Measurements from ENCODE around the gene PAK4.

The PAK4 gene

DNA sequence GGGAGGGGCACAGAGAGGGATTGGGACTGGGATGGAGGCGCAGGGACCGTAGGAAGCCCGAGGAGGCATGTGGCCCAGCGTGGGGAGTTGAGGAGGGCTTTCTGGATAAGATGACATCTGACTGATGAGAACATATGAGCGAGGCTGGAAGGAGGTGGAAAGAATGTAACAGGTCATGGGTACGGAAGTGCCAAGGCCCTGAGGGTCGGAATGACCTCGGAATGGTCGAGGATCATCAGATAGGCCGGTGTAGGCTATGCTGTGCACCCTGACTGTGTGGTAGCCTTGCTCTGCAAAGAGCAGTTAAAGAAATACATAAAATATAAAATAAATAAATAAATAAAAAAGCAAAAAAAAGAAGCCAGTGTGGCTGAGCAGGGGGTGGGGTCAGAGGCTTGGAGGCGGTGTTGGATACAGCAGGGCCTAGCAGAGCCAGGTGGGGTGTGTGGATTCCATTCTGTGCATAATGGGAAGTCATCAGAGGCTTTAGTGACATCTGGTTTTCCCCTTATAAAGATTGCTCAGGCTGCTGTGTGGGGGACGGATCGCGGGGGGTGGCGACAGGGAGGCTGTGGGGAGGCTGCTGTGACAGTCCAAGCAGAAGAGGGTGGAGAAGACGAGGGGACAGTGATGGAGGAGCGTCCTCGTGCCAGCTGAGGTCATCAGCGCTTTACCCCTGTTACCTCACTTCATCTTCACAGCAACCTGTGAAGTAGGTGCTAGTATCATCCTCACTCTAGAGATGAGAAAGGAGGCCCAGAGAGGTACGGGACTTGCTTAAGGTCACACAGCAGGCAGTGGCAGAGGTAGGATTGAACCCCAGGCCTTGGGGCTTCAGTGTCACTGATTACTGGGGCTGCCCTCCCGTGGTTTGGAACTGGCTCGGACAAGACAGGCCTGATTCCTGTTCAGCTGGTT is 5.0 kb downstream of the PAK4 start:
- no peak overlapping the region for H3K27ac ChIP-seq (ENCODE audit: insufficient read depth, low read depth, low read length, poor library complexity, severe bottlenecking)
- H3K4me3 ChIP-seq (ENCODE audit: insufficient read depth, low read depth, low read length): no peak overlapping the region
- H3K27me3 ChIP-seq (ENCODE audit: control insufficient read depth, insufficient read depth, low read length, poor library complexity, severe bottlenecking): no peaks in the 10 kb centered on the region
- WGBS, 2 experiments: 94% methylated on average over 22 of the region's 22 CpGs
- H3K4me1 ChIP-seq (ENCODE audit: control insufficient read depth, insufficient read depth, low read length): peaks cover 37% of the 10 kb centered on the region
- H3K36me3 ChIP-seq (ENCODE audit: control insufficient read depth, insufficient read depth, low read length): no peaks in the 10 kb centered on the region
- H3K9me3 ChIP-seq (ENCODE audit: control insufficient read depth, low read length): no peaks in the 10 kb centered on the region

DNA sequence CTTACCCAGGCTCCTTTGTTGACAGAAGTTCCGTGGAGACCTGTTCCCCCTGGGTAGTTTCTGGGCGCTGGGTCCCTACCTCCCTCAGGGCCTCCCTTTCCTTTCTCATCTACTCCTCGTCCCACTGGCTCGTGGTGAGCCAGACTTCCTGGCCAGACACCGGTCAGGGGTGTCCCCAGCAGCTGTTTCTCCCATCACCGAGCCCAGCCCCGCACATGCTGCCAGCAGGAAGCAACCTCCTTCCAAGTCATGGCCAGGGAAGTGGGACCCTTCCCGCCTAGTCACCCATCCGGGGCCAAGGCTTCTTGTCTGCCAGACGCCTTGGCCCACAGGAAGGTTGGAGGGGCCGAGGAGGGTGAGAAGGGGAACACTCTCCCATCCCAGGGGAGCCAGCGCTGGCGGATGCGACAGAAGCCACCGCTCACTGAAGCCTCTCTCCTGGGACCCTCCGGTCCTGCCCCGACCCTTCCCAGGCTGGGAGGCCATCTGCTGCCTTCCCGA is 5.7 kb downstream of the PAK4 start:
- Histone ChIP-seq H3K27ac (ENCODE audit: insufficient read depth, low read depth, low read length, poor library complexity, severe bottlenecking) (no peak overlapping the region), H3K9me3 (ENCODE audit: control insufficient read depth, low read length) (no peaks in the 10 kb centered on the region), H3K27me3 (ENCODE audit: control insufficient read depth, insufficient read depth, low read length, poor library complexity, severe bottlenecking) (no peaks in the 10 kb centered on the region), H3K4me1 (ENCODE audit: control insufficient read depth, insufficient read depth, low read length) (peaks cover 37% of the 10 kb centered on the region), H3K36me3 (ENCODE audit: control insufficient read depth, insufficient read depth, low read length) (no peaks in the 10 kb centered on the region), H3K4me3 (ENCODE audit: insufficient read depth, low read depth, low read length) (no peak overlapping the region)
- 79% methylated on average over 18 of the region's 18 CpGs for WGBS, 2 experiments

DNA sequence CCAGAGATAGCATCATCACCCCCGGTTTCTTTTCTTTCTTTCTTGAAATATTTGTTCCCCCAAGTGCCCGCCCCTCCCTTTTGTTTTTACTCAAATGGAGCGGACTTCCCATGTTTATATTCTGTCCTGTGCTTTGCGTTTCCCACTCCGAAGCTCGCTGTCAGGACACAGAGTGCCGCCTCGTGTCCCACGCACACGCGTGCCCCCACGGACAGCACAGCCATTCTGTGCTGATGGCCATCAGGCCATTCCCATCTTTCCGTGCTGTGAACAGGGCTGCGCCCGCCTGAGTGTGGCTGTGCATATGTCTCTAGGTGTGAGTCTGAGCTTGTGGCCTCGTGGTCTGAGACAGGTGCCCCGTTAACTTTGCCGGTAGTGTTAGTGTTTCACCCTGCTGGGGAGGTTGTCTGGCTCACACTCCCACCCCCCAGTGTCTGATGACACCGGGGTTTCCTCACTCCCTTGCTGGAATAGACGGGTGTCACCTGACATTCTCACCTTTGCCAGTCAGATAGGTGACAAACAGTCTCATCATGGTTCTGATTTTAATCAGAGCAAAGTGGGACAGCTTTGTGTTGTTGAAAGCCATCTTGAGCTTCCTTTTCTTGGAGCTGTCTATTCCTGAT is 6.9 kb downstream of the PAK4 start:
- no peaks in the 10 kb centered on the region for H3K36me3 ChIP-seq (ENCODE audit: control insufficient read depth, insufficient read depth, low read length)
- H3K9me3 ChIP-seq (ENCODE audit: control insufficient read depth, low read length): no peaks in the 10 kb centered on the region
- H3K27ac ChIP-seq (ENCODE audit: insufficient read depth, low read depth, low read length, poor library complexity, severe bottlenecking): no peak overlapping the region
- WGBS, 2 experiments: 89 to 91% methylated on average over 20 of the region's 20 CpGs
- H3K4me1 ChIP-seq (ENCODE audit: control insufficient read depth, insufficient read depth, low read length): peaks cover 29% of the 10 kb centered on the region
- no peaks in the 10 kb centered on the region for H3K27me3 ChIP-seq (ENCODE audit: control insufficient read depth, insufficient read depth, low read length, poor library complexity, severe bottlenecking)
- H3K4me3 ChIP-seq (ENCODE audit: insufficient read depth, low read depth, low read length): no peak overlapping the region

DNA sequence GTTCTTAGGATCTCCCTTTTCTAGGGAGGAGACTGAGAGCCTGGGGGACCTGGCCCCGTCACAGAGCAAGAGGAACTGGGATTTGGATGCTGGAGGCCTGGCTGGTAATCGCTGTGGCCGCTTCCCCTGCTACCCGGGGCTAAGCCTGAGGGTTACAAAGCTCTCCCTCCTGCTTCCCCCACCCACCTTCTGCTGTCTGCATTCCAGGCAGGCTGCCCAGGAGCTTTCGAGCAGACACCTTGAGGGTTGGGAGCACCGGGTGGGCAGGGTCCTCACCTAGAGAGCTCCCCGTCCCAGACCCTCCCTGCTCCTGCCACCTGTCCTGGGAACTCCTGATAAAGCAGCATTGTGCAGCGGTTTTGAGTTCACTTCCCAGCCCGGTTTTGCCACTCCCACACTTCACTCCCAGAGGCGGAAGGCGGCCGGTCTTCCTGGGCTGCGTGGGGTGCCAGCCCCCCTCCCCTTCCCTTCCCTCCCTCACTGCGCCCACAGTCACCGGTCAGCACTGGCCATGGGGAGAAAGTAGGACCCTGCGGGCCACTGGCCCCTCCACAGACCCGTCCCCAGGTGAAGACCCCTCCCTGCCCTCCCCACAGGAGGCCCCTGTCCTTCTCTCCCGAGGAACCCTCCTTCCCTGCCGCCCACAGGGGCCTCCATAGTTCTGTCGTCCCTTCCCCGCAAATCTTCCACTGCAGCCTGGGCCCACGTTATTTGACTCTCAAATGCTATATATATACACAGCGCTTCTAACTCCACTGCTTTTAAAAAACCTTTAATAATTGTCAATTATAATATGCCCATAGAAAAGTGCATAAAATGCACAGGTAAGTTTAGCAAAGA is 8.1 kb downstream of the PAK4 start:
- H3K9me3 ChIP-seq (ENCODE audit: control insufficient read depth, low read length): no peaks in the 10 kb centered on the region
- no peak overlapping the region for H3K27ac ChIP-seq (ENCODE audit: insufficient read depth, low read depth, low read length, poor library complexity, severe bottlenecking)
- H3K27me3 ChIP-seq (ENCODE audit: control insufficient read depth, insufficient read depth, low read length, poor library complexity, severe bottlenecking): no peaks in the 10 kb centered on the region
- no peaks in the 10 kb centered on the region for H3K36me3 ChIP-seq (ENCODE audit: control insufficient read depth, insufficient read depth, low read length)
- WGBS, 2 experiments: 38 to 41% methylated on average over 23 of the region's 23 CpGs
- H3K4me3 ChIP-seq (ENCODE audit: insufficient read depth, low read depth, low read length): no peak overlapping the region
- H3K4me1 ChIP-seq (ENCODE audit: control insufficient read depth, insufficient read depth, low read length): peaks cover 30% of the 10 kb centered on the region

DNA sequence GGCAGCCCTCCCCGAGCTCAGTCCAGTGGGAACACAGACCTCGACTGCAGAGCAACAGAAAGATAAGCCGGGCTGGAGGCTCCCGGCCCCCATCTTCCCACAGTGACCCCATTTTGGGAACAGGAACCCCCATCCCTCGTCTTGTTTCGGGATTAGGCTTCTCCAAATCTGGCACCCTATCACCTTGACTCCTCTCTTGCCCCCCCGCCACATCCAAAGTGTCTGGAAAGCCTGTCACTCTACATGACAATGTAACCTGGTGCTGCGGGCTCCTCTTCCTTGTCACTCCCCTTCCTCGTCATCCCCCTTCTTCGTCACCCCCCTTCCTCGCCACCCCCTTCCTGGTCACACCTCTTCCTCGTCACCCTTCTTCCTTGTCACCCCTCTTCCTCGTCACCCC is 10.1 kb downstream of the PAK4 start:
- peaks cover 50% of the 10 kb centered on the region for H3K4me1 ChIP-seq (ENCODE audit: control insufficient read depth, insufficient read depth, low read length)

DNA sequence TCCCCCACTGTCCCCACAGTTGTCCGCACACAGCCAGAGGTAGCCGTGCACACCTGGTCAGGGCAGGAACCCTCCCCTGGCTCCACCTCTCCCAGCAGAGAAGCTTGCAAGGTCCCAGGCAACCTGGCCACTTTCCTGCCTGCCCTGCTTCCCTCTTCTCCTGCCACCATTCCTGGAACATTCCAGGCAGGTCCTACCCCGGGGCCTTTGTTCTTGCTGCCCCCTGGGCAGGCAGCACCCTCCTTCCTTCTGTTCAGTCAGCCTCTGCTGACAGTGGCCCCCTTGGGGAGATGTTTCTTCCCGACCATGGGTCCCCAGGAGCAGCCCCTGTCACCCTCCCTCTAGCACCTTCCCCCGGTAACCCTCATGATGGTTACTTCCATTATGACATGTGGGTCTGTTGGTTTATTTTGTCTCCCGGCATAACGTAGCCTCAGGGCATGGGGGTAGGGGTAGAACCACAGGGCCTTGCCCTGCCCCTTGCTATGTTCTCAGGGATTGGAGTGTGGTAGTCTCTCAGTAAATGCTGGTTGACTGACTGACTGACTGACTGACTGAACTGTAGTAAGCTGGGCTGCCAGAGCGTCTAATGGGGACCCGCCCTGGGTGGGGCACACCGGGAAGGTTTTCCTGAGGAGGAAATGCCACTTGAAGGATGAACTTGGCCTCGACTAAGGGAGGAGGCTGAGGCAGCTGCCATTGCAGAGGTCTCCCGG is 10.8 kb downstream of the PAK4 start:
- H3K4me3 ChIP-seq (ENCODE audit: insufficient read depth, low read depth, low read length): no peak overlapping the region
- peaks cover 49% of the 10 kb centered on the region for H3K4me1 ChIP-seq (ENCODE audit: control insufficient read depth, insufficient read depth, low read length)
- no peak overlapping the region for H3K27ac ChIP-seq (ENCODE audit: insufficient read depth, low read depth, low read length, poor library complexity, severe bottlenecking)
- no peaks in the 10 kb centered on the region for H3K36me3 ChIP-seq (ENCODE audit: control insufficient read depth, insufficient read depth, low read length)
- no peaks in the 10 kb centered on the region for H3K27me3 ChIP-seq (ENCODE audit: control insufficient read depth, insufficient read depth, low read length, poor library complexity, severe bottlenecking)
- WGBS, 2 experiments: 87 to 90% methylated on average over 12 of the region's 12 CpGs
- no peaks in the 10 kb centered on the region for H3K9me3 ChIP-seq (ENCODE audit: control insufficient read depth, low read length)

More for the DNA sequence above, 10.1 kb downstream of the PAK4 start:
- Histone ChIP-seq H3K27me3 (ENCODE audit: control insufficient read depth, insufficient read depth, low read length, poor library complexity, severe bottlenecking) (no peaks in the 10 kb centered on the region), H3K4me3 (ENCODE audit: insufficient read depth, low read depth, low read length) (no peak overlapping the region), H3K27ac (ENCODE audit: insufficient read depth, low read depth, low read length, poor library complexity, severe bottlenecking) (no peak overlapping the region), H3K36me3 (ENCODE audit: control insufficient read depth, insufficient read depth, low read length) (no peaks in the 10 kb centered on the region), H3K9me3 (ENCODE audit: control insufficient read depth, low read length) (no peaks in the 10 kb centered on the region)
- WGBS, 2 experiments: 76 to 78% methylated on average over 13 of the region's 13 CpGs

DNA sequence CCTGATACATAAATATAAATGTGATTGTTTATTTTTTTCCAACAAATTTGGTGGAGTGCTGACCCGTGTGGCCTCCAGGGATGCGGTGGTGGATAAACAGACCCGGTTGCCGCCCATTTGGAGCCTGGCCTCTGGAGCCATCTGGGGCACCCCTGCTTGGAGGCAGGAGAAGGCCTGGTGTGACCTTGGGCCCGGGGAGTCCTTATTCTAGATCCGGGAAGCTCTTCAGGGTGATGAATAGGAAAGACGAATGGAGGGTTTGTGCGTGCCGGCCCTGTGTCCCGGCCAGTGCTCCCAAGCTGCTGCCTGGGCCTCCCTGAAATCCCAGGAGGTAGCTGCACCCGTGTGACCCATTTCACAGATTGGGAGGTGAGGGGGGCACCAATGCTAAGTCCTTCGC is 11.5 kb downstream of the PAK4 start:
- Histone ChIP-seq H3K4me3 (ENCODE audit: insufficient read depth, low read depth, low read length) (no peak overlapping the region), H3K27ac (ENCODE audit: insufficient read depth, low read depth, low read length, poor library complexity, severe bottlenecking) (no peak overlapping the region), H3K9me3 (ENCODE audit: control insufficient read depth, low read length) (no peaks in the 10 kb centered on the region), H3K4me1 (ENCODE audit: control insufficient read depth, insufficient read depth, low read length) (peaks cover 42% of the 10 kb centered on the region), H3K36me3 (ENCODE audit: control insufficient read depth, insufficient read depth, low read length) (no peaks in the 10 kb centered on the region), H3K27me3 (ENCODE audit: control insufficient read depth, insufficient read depth, low read length, poor library complexity, severe bottlenecking) (no peaks in the 10 kb centered on the region)
- 93 to 94% methylated on average over 12 of the region's 12 CpGs for WGBS, 2 experiments

DNA sequence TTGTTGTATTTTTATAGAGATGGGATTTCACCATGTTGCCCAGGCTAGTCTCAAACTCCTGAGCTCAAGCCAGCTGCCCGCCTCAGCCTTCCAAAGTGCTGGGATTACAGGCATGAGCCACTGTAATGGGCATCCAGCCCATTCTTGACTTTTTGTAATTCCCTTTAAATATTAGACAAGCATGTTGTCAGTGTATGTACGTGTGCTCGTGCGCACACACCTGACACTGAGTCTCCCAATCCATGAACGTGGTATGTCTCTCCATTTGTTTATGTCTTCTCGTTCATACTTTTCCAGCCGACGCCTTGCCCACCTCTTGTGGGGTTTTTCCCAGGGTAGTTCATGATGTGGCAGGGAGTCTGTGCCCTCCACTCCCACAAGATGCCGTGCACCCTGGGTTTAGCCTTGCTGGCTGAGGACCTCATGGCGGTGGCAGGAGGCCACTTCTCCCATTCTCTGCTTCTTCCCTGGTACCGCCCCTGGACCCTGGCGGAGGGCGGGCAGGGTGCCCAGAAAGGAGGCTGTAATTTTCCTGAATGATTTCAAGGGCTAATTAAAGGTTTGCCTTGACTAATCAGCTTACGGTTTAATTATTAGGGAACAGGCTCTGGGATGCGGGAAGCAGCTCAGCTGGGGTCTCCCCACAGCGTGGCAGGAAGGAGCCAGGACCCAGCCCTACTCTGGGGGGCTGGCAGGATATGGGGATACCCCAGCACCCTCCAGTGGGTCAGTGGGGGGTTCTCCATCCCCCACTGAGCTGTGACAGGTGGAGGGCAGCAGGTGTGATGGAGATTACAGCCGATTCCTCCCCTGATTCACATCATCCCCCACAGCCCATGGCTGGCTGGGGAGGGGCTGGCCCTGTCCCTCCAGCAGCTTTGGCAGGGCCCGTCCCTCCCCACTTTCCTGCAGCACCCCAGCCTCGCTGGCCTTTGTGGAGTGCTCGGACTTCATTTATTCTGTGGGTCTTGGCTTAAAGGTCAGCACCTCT is 12.9 kb downstream of the PAK4 start:
- Histone ChIP-seq H3K27me3 (ENCODE audit: control insufficient read depth, insufficient read depth, low read length, poor library complexity, severe bottlenecking) (no peaks in the 10 kb centered on the region), H3K9me3 (ENCODE audit: control insufficient read depth, low read length) (no peaks in the 10 kb centered on the region), H3K36me3 (ENCODE audit: control insufficient read depth, insufficient read depth, low read length) (no peaks in the 10 kb centered on the region), H3K4me3 (ENCODE audit: insufficient read depth, low read depth, low read length) (no peak overlapping the region), H3K4me1 (ENCODE audit: control insufficient read depth, insufficient read depth, low read length) (peaks cover 32% of the 10 kb centered on the region), H3K27ac (ENCODE audit: insufficient read depth, low read depth, low read length, poor library complexity, severe bottlenecking) (no peak overlapping the region)
- 85 to 87% methylated on average over 20 of the region's 20 CpGs for WGBS, 2 experiments
